HUES48 (cell line): ENCODE data around the gene TBC1D2B.

Experiments used
- H3K27ac ChIP-seq: one replicate; pipeline ENCODE4 v1.7.0; 2013; ENCODE audit warnings: low read depth, low read length, inconsistent platforms
- H3K27me3 ChIP-seq: 2 replicates; pipeline ENCODE4 v1.6.1; 2013; ENCODE audit warnings: mild to moderate bottlenecking, low read length; ENCODE audit not compliant: control insufficient read depth, insufficient read depth
- H3K36me3 ChIP-seq: 2 replicates; pipeline ENCODE4 v1.6.1; 2013; ENCODE audit warnings: low read length; ENCODE audit not compliant: control insufficient read depth, insufficient read depth
- H3K4me1 ChIP-seq: 2 replicates; pipeline ENCODE4 v1.6.1; 2013; ENCODE audit warnings: mild to moderate bottlenecking, low read length; ENCODE audit not compliant: control insufficient read depth, insufficient read depth
- H3K4me3 ChIP-seq: 2 replicates; pipeline ENCODE4 v1.5.1; 2013; ENCODE audit warnings: mild to moderate bottlenecking, low read depth, low read length
- H3K9ac ChIP-seq: 2 replicates; pipeline ENCODE4 v1.6.1; 2013; ENCODE audit warnings: mild to moderate bottlenecking, low read depth, low read length, moderate library complexity
- H3K9me3 ChIP-seq: 2 replicates; pipeline ENCODE4 v1.6.1; 2013; ENCODE audit warnings: low read length; ENCODE audit not compliant: control insufficient read depth, insufficient read depth

TBC1D2B gene

GRCh38 chr15:78040653-78041244 is 36.8 kb downstream of the TBC1D2B start:
- Histone ChIP-seq H3K4me3 (no peak overlapping the region), H3K9ac (no peak overlapping the region), H3K27ac (no peak overlapping the region), H3K36me3 (peaks cover 8% of the 10 kb centered on the region; the same call in 1 of the 2 replicates), H3K27me3 (no peaks in the 10 kb centered on the region), H3K4me1 (no peaks in the 10 kb centered on the region), H3K9me3 (no peaks in the 10 kb centered on the region)

- Histone ChIP-seq H3K9ac (no peak overlapping the region), H3K27me3 (no peaks in the 10 kb centered on the region), H3K4me1 (no peaks in the 10 kb centered on the region), H3K27ac (no peak overlapping the region), H3K36me3 (no peaks in the 10 kb centered on the region), H3K9me3 (no peaks in the 10 kb centered on the region), H3K4me3 (no peak overlapping the region)
These were observed 38.8 kb downstream of the TBC1D2B start for GRCh38 chr15:78038585-78039247.

- Histone ChIP-seq H3K9ac (no peak overlapping the region), H3K9me3 (no peaks in the 10 kb centered on the region), H3K27ac (no peak overlapping the region), H3K27me3 (no peaks in the 10 kb centered on the region), H3K36me3 (no peaks in the 10 kb centered on the region), H3K4me1 (no peaks in the 10 kb centered on the region), H3K4me3 (no peak overlapping the region)
These were observed 39.7 kb downstream of the TBC1D2B start for GRCh38 chr15:78037779-78038305.

GRCh38 chr15:78037328-78037727 is 40.2 kb downstream of the TBC1D2B start:
- Histone ChIP-seq H3K27me3 (no peaks in the 10 kb centered on the region), H3K27ac (no peak overlapping the region), H3K9me3 (no peaks in the 10 kb centered on the region), H3K36me3 (no peaks in the 10 kb centered on the region), H3K4me1 (no peaks in the 10 kb centered on the region), H3K4me3 (no peak overlapping the region), H3K9ac (no peak overlapping the region)

- H3K27ac ChIP-seq = no peak overlapping the region
- H3K36me3 ChIP-seq = no peaks in the 10 kb centered on the region
- H3K9me3 ChIP-seq = no peaks in the 10 kb centered on the region
- H3K9ac ChIP-seq = no peak overlapping the region
- H3K4me1 ChIP-seq = no peaks in the 10 kb centered on the region
- no peak overlapping the region for H3K4me3 ChIP-seq
- no peaks in the 10 kb centered on the region for H3K27me3 ChIP-seq
These were observed 41.5 kb downstream of the TBC1D2B start for GRCh38 chr15:78035861-78036476.

GRCh38 chr15:78035321-78035751 is 42.2 kb downstream of the TBC1D2B start:
- no peaks in the 10 kb centered on the region for H3K4me1 ChIP-seq

GRCh38 chr15:78034495-78035191 is 42.9 kb downstream of the TBC1D2B start:
- no peaks in the 10 kb centered on the region for H3K36me3 ChIP-seq
- H3K9me3 ChIP-seq = no peaks in the 10 kb centered on the region
- H3K27ac ChIP-seq = no peak overlapping the region
- no peak overlapping the region for H3K4me3 ChIP-seq
- no peaks in the 10 kb centered on the region for H3K27me3 ChIP-seq
- no peaks in the 10 kb centered on the region for H3K4me1 ChIP-seq
- H3K9ac ChIP-seq = no peak overlapping the region

More at GRCh38 chr15:78035321-78035751, 42.2 kb downstream of the TBC1D2B start:
- Histone ChIP-seq H3K9me3 (no peaks in the 10 kb centered on the region), H3K4me3 (no peak overlapping the region), H3K27ac (no peak overlapping the region), H3K27me3 (no peaks in the 10 kb centered on the region), H3K36me3 (no peaks in the 10 kb centered on the region), H3K9ac (no peak overlapping the region)

GRCh38 chr15:78033864-78034263 is 43.6 kb downstream of the TBC1D2B start:
- no peak overlapping the region for H3K4me3 ChIP-seq
- H3K4me1 ChIP-seq = no peaks in the 10 kb centered on the region
- no peak overlapping the region for H3K27ac ChIP-seq
- H3K9me3 ChIP-seq = no peaks in the 10 kb centered on the region
- no peaks in the 10 kb centered on the region for H3K27me3 ChIP-seq
- no peak overlapping the region for H3K9ac ChIP-seq
- no peaks in the 10 kb centered on the region for H3K36me3 ChIP-seq

GRCh38 chr15:78032671-78033070 is 44.8 kb downstream of the TBC1D2B start:
- Histone ChIP-seq H3K4me3 (no peak overlapping the region), H3K36me3 (no peaks in the 10 kb centered on the region), H3K27me3 (no peaks in the 10 kb centered on the region), H3K9me3 (no peaks in the 10 kb centered on the region), H3K4me1 (no peaks in the 10 kb centered on the region), H3K9ac (no peak overlapping the region), H3K27ac (no peak overlapping the region)

GRCh38 chr15:78024883-78025282 is 52.6 kb downstream of the TBC1D2B start:
- Histone ChIP-seq H3K4me1 (no peaks in the 10 kb centered on the region), H3K9ac (no peak overlapping the region), H3K9me3 (no peaks in the 10 kb centered on the region), H3K27me3 (no peaks in the 10 kb centered on the region), H3K4me3 (no peak overlapping the region), H3K36me3 (peaks cover 25% of the 10 kb centered on the region), H3K27ac (no peak overlapping the region)

- peaks cover 25% of the 10 kb centered on the region for H3K36me3 ChIP-seq
These were observed 53.0 kb downstream of the TBC1D2B start for GRCh38 chr15:78024519-78024870.

More at GRCh38 chr15:78024519-78024870, 53.0 kb downstream of the TBC1D2B start:
- Histone ChIP-seq H3K27ac (no peak overlapping the region), H3K27me3 (no peaks in the 10 kb centered on the region), H3K9me3 (no peaks in the 10 kb centered on the region), H3K4me1 (no peaks in the 10 kb centered on the region), H3K4me3 (no peak overlapping the region), H3K9ac (no peak overlapping the region)
